Activated T-cell treated with anti-CD3 and anti-CD28 coated beads, Interleukin-2, amount 50 U/mL, for 72 hours (primary cell): ENCODE results near the gene ADK. TPM values are rescaled to one million over a fixed set of nuclear protein-coding genes. Genes with fewer than 3 reads are reported as not detected.
"Not testable (repeated sequence)": the region's sequence is repeated elsewhere in the genome, so short reads cannot be mapped to it uniquely, and the experiment has no call there.

ENCODE experiments used
- ATAC-seq, 2 donors: fragments of 150-1000 bp; cut with Tn5 transposase; replicated peaks in 1 of 2; 2 replicates each; pipeline ENCODE4 v1.10.0; 2021; ENCODE audit warnings: moderate library complexity in 2 of 2, mild to moderate bottlenecking in 1 of 2
- DNase-seq, 2 donors: peaks; one replicate each; pipeline ENCODE4 v3.0.0; 2021 to 2022; ENCODE audit warnings: mixed read lengths in 1 of 2
- H3K27ac Mint-ChIP-seq: one replicate; pipeline ENCODE4 v1.8.0; 2022; ENCODE audit warnings: mild to moderate bottlenecking, moderate library complexity, mixed read lengths
- H3K27me3 Mint-ChIP-seq: one replicate; pipeline ENCODE4 v1.8.0; 2022; ENCODE audit warnings: low read depth, mixed read lengths
- H3K36me3 Mint-ChIP-seq, 2 donors: one replicate each; pipeline ENCODE4 v1.8.0; 2022; ENCODE audit warnings: mixed read lengths in 2 of 2, mild to moderate bottlenecking in 1 of 2; ENCODE audit not compliant: insufficient read depth in 2 of 2
- H3K4me1 Mint-ChIP-seq: one replicate; pipeline ENCODE4 v1.8.0; 2022; ENCODE audit warnings: low read depth, mixed read lengths
- H3K4me3 Mint-ChIP-seq, 2 donors: one replicate each; pipeline ENCODE4 v1.8.0; 2022; ENCODE audit warnings: mild to moderate bottlenecking in 2 of 2, mixed read lengths in 2 of 2, moderate library complexity in 2 of 2
- H3K9me3 Mint-ChIP-seq, 2 donors: one replicate each; pipeline ENCODE4 v1.8.0; 2022; ENCODE audit warnings: mixed read lengths in 2 of 2
- total RNA-seq, 2 donors: library from RNA; stranded (reverse); gene quantifications; one replicate each; pipeline ENCODE4 v1.2.3, GENCODE V29; 2022

The ADK gene
- total RNA-seq, 2 donors from 2014 or later, result 56.2 to 60.0 TPM

GRCh38 chr10:74206746-74207145, 55.7 kb downstream of the ADK start:
- H3K27ac Mint-ChIP-seq, result no peak overlapping the region
- no peaks in the 10 kb centered on the region for H3K27me3 Mint-ChIP-seq
- peaks cover 0 to 6% of the 10 kb centered on the region in 2 donors for H3K36me3 Mint-ChIP-seq
- H3K4me3 Mint-ChIP-seq, result no peak overlapping the region
- peaks cover 13% of the 10 kb centered on the region for H3K4me1 Mint-ChIP-seq
- H3K9me3 Mint-ChIP-seq, result no peaks in the 10 kb centered on the region
- DNase-seq, result no peak
- no peak for ATAC-seq

DNA sequence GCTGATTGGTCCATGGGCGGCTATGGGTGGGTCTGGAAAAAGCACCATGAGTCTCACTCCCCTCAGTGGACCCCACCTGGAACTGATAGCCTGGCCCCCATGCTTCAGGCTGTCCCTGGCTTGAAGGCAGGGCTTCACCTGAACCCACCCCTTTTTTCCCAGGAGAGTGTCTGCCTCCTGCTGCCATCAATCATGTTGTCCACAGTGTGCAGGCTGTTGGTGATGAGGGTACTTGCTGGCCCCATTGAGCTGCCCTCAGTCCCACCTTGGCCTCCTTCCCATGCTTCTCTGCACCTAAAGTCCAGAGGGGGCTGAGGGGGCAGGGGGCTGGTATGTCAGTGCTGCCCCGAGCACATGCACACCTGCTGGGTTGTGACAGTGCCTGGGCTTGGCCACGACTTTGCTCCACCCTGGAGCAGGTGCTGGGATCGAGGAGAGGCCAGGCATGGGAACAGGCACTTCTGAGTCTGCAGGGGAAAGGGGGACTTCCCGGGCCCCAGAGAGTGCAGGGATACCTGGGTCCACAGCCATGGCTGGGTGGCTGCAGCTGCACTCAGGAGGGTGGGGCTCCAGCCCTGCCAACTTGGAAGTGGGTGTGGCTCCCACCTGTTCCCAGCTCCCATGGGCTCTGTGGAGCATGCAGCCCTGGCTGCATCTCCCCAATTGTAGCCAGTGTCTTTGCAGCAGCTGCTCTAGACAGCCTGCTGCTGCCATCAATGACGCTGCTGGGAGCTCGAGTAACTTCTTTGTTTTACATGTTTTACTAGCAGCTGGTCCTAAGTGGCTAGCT, 56.9 kb downstream of the ADK start:
- no peaks in the 10 kb centered on the region for H3K9me3 Mint-ChIP-seq
- no peak for ATAC-seq
- peaks cover 13% of the 10 kb centered on the region for H3K4me1 Mint-ChIP-seq

DNA sequence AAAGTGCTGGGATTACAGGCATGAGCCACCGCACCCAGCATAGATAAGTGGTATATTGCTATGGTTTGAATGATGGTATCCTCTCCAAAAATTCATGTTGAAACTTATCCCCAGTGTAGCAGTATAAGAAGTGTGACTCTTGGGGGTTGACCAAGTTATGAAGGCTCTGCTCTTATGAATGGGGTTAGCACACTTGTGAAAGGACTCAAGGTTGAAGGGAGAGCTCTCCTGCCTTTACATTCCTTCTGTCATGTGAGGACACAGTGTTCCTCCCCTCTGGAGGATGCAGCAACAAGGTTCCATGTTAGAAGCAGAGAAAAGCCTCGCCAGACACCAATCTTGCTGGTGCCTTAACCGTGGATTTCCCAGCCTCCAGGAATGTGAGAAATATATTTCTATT, 58.0 kb downstream of the ADK start:
- Mint-ChIP-seq H3K27ac (no peak overlapping the region), H3K36me3 (peaks cover 0 to 5% of the 10 kb centered on the region in 2 donors), H3K4me3 (no peak overlapping the region), H3K9me3 (no peaks in the 10 kb centered on the region), H3K4me1 (peaks cover 19% of the 10 kb centered on the region), H3K27me3 (no peaks in the 10 kb centered on the region)
- DNase-seq (no peak), ATAC-seq (no peak)

More for the DNA sequence above, 56.9 kb downstream of the ADK start:
- Mint-ChIP-seq H3K4me3 (no peak overlapping the region), H3K27me3 (no peaks in the 10 kb centered on the region), H3K36me3 (peaks cover 0 to 5% of the 10 kb centered on the region in 2 donors), H3K27ac (no peak overlapping the region)
- DNase-seq, result no peak

- Mint-ChIP-seq H3K4me3 (no peak overlapping the region), H3K27me3 (no peaks in the 10 kb centered on the region), H3K36me3 (peaks cover under 1 to 9% of the 10 kb centered on the region in 2 donors), H3K4me1 (peaks cover 25% of the 10 kb centered on the region), H3K9me3 (peaks cover 0 to under 1% of the 10 kb centered on the region in 2 donors), H3K27ac (peak overlapping the region; percentile 85)
- DNase-seq (no peak), ATAC-seq (no peak)
Measured at GRCh38 chr10:74213019-74213418, 62.0 kb downstream of the ADK start.

- DNase-seq (peak; percentile 46 to 49), ATAC-seq (peak in 1 of 2 donors; percentile 59)
- Mint-ChIP-seq H3K4me3 (no peak overlapping the region), H3K27ac (peak overlapping the region; percentile 85), H3K27me3 (no peaks in the 10 kb centered on the region), H3K9me3 (peaks cover 0 to 1% of the 10 kb centered on the region in 2 donors), H3K4me1 (peaks cover 25% of the 10 kb centered on the region), H3K36me3 (peaks cover 1 to 13% of the 10 kb centered on the region in 2 donors)
Measured at GRCh38 chr10:74213571-74214162, 62.6 kb downstream of the ADK start.

GRCh38 chr10:74217110-74217509, 66.1 kb downstream of the ADK start:
- not testable (repeated sequence) for DNase-seq, H3K27me3 Mint-ChIP-seq, H3K9me3 Mint-ChIP-seq, ATAC-seq, H3K4me3 Mint-ChIP-seq, H3K27ac Mint-ChIP-seq
- peaks cover 25% of the 10 kb centered on the region for H3K4me1 Mint-ChIP-seq
- peaks cover 1 to 14% of the 10 kb centered on the region in 2 donors for H3K36me3 Mint-ChIP-seq

- peaks cover 1 to 10% of the 10 kb centered on the region in 2 donors for H3K36me3 Mint-ChIP-seq
- not testable (repeated sequence) for H3K27me3 Mint-ChIP-seq, H3K9me3 Mint-ChIP-seq, DNase-seq, ATAC-seq, H3K27ac Mint-ChIP-seq, H3K4me3 Mint-ChIP-seq
- peaks cover 16% of the 10 kb centered on the region for H3K4me1 Mint-ChIP-seq
Measured at GRCh38 chr10:74222467-74222866, 71.4 kb downstream of the ADK start.

- no peaks in the 10 kb centered on the region for H3K27me3 Mint-ChIP-seq
- peaks cover 0 to 4% of the 10 kb centered on the region in 2 donors for H3K36me3 Mint-ChIP-seq
- peak overlapping the region; percentile 78 for H3K27ac Mint-ChIP-seq
- H3K4me3 Mint-ChIP-seq, result peak overlapping the region; percentile 48 to 68
- H3K9me3 Mint-ChIP-seq, result no peaks in the 10 kb centered on the region
- DNase-seq (no peak), ATAC-seq (peak; percentile 86 to 87)
- H3K4me1 Mint-ChIP-seq, result peaks cover 24% of the 10 kb centered on the region
Measured at GRCh38 chr10:74223755-74224529, 72.9 kb downstream of the ADK start.

- H3K27me3 Mint-ChIP-seq, result no peaks in the 10 kb centered on the region
- H3K4me3 Mint-ChIP-seq, result peak overlapping the region in 1 of 2 donors; percentile 59
- peak overlapping the region; percentile 97 for H3K27ac Mint-ChIP-seq
- DNase-seq, result no peak
- H3K36me3 Mint-ChIP-seq, result no peaks in the 10 kb centered on the region
- no peaks in the 10 kb centered on the region for H3K9me3 Mint-ChIP-seq
- ATAC-seq, result peak; percentile 20 to 42
- H3K4me1 Mint-ChIP-seq, result peaks cover 34% of the 10 kb centered on the region
Measured at GRCh38 chr10:74227697-74228424, 76.8 kb downstream of the ADK start.

- Mint-ChIP-seq H3K27ac (no peak overlapping the region), H3K36me3 (no peaks in the 10 kb centered on the region), H3K27me3 (no peaks in the 10 kb centered on the region), H3K4me1 (peaks cover 18% of the 10 kb centered on the region), H3K9me3 (no peaks in the 10 kb centered on the region), H3K4me3 (no peak overlapping the region)
- DNase-seq, result no peak
- ATAC-seq, result no peak
Measured at GRCh38 chr10:74231375-74231774, 80.4 kb downstream of the ADK start.

GRCh38 chr10:74233281-74233680, 82.3 kb downstream of the ADK start:
- Mint-ChIP-seq H3K36me3 (no peaks in the 10 kb centered on the region), H3K27me3 (no peaks in the 10 kb centered on the region), H3K4me1 (peaks cover 11% of the 10 kb centered on the region), H3K27ac (no peak overlapping the region), H3K9me3 (no peaks in the 10 kb centered on the region), H3K4me3 (no peak overlapping the region)
- ATAC-seq, result no peak
- DNase-seq, result no peak

GRCh38 chr10:74234569-74234968, 83.5 kb downstream of the ADK start:
- no peak for DNase-seq
- H3K4me3 Mint-ChIP-seq, result no peak overlapping the region
- H3K27ac Mint-ChIP-seq, result no peak overlapping the region
- peaks cover 5% of the 10 kb centered on the region for H3K4me1 Mint-ChIP-seq
- no peaks in the 10 kb centered on the region for H3K36me3 Mint-ChIP-seq
- no peaks in the 10 kb centered on the region for H3K27me3 Mint-ChIP-seq
- H3K9me3 Mint-ChIP-seq, result no peaks in the 10 kb centered on the region
- no peak for ATAC-seq
